MCF 10A (cell line): ENCODE results near the gene EIF2B2. TPM values are rescaled to one million over a fixed set of nuclear protein-coding genes. Genes with fewer than 3 reads are reported as not detected.

Experiments
- total RNA-seq: library from RNA; stranded (reverse); gene quantifications from 2 replicates; pipeline ENCODE4 v1.2.3, GENCODE V29; 2022

Gene EIF2B2
- total RNA-seq, 1 experiment from 2014 or later, result 53.8 TPM

Other genes with a start within 250 kb of the EIF2B2 start
- gene YLPM1, start 239.6 kb upstream of the EIF2B2 start, total RNA-seq, result 40.5 and 43.9 TPM in 2 replicates
- gene PROX2, start 126.8 kb upstream of the EIF2B2 start, total RNA-seq, result not detected in 2 replicates
- gene DLST, start 121.0 kb upstream of the EIF2B2 start, total RNA-seq, result 114 and 139 TPM in 2 replicates
- 8.8 and 12.3 TPM in 2 replicates for gene RPS6KL1, start 79.7 kb upstream of the EIF2B2 start, total RNA-seq
- 1.3 and 2.1 TPM in 2 replicates for gene PGF, start 47.3 kb upstream of the EIF2B2 start, total RNA-seq
- 28.2 and 29.9 TPM in 2 replicates for gene MLH3, start 48.5 kb downstream of the EIF2B2 start, total RNA-seq
- gene ACYP1, start 61.1 kb downstream of the EIF2B2 start, total RNA-seq, result 11.7 and 19.9 TPM in 2 replicates
- 1.3 and 2.2 TPM in 2 replicates for gene ZC2HC1C, start 66.7 kb downstream of the EIF2B2 start, total RNA-seq
- gene NEK9, start 124.1 kb downstream of the EIF2B2 start, total RNA-seq, result 112 and 113 TPM in 2 replicates
- gene TMED10, start 173.7 kb downstream of the EIF2B2 start, total RNA-seq, result 454 and 526 TPM in 2 replicates